IMR-90 (cell line): ENCODE data around the gene BSDC1. TPM values are rescaled to one million over a fixed set of nuclear protein-coding genes. Genes with fewer than 3 reads are reported as not detected.

Experiments
- ATAC-seq: fragments of 200-7000 bp; cut with Tn5 transposase; 2 replicates; pipeline ENCODE4 v1.9.1; 2020; ENCODE audit warnings: low read depth, mild to moderate bottlenecking, moderate library complexity
- BruUV-seq: library from RNA; stranded (reverse); fragments of 400-500 nt; replicated peaks from 2 replicates; lab custom pipeline; 2021; lab: Mats Ljungman, UMichigan
- CTCF ChIA-PET: fragments of 300-600 bp; formaldehyde crosslinking; extraction: SDS; loops from one replicate; lab custom pipeline; 2021; ENCODE audit warnings: antibody characterized with exemption; lab: Yijun Ruan, JAX
- POLR2A ChIA-PET: fragments of 300-600 bp; sonication (Branson Sonifier 250); formaldehyde crosslinking; loops from one replicate; lab custom pipeline; 2022; ENCODE audit warnings: antibody characterized with exemption; ENCODE audit not compliant: unreplicated experiment; lab: Charles Lee
- DNase-seq: peaks from one replicate; pipeline ENCODE4 v3.0.0; 2013
- H2AFZ ChIP-seq: replicated peaks from 2 replicates; pipeline ENCODE3; 2013; ENCODE audit warnings: low read length, mild to moderate bottlenecking; ENCODE audit not compliant: poor library complexity
- H2AK5ac ChIP-seq: 2 replicates; pipeline ENCODE4 v1.6.1; 2013; ENCODE audit warnings: low read depth, low read length, inconsistent platforms
- H2AK9ac ChIP-seq: replicated peaks from 2 replicates; pipeline ENCODE3; 2013; ENCODE audit warnings: mild to moderate bottlenecking, low read depth, low read length, moderate library complexity; ENCODE audit not compliant: poor library complexity
- H2BK120ac ChIP-seq: 2 replicates; pipeline ENCODE4 v1.6.1; 2013; ENCODE audit warnings: low read depth, low read length, inconsistent platforms
- H2BK15ac ChIP-seq: 3 replicates; pipeline ENCODE4 v1.6.1; 2013; ENCODE audit warnings: low read depth, low read length, inconsistent platforms
- H2BK20ac ChIP-seq: 2 replicates; pipeline ENCODE4 v1.6.1; 2013; ENCODE audit warnings: low read depth, mild to moderate bottlenecking, inconsistent platforms, low read length, moderate library complexity
- H2BK5ac ChIP-seq: 2 replicates; pipeline ENCODE4 v1.6.1; 2013; ENCODE audit warnings: mild to moderate bottlenecking, low read depth, low read length, inconsistent platforms; ENCODE audit not compliant: poor library complexity, severe bottlenecking
- H3K14ac ChIP-seq: replicated peaks from 2 replicates; pipeline ENCODE4 v1.6.1; 2013; ENCODE audit warnings: low read depth, low read length, inconsistent platforms
- H3K18ac ChIP-seq: 2 replicates; pipeline ENCODE4 v1.6.1; 2013; ENCODE audit warnings: low read depth, low read length, control low read depth
- H3K23ac ChIP-seq: 2 replicates; pipeline ENCODE4 v1.6.1; 2013; ENCODE audit warnings: low read depth, low read length, inconsistent platforms
- H3K27ac ChIP-seq: 2 replicates; pipeline ENCODE4 v1.5.1; 2013; ENCODE audit warnings: mild to moderate bottlenecking, control low read depth, low read length; ENCODE audit not compliant: insufficient read depth
- H3K27me3 ChIP-seq: 2 replicates; pipeline ENCODE4 v1.6.1; 2013; ENCODE audit warnings: low read length; ENCODE audit not compliant: control insufficient read depth, insufficient read depth
- H3K36me3 ChIP-seq: 2 replicates; pipeline ENCODE4 v1.6.1; 2013; ENCODE audit warnings: low read length, mixed read lengths; ENCODE audit not compliant: control insufficient read depth, insufficient read depth
- H3K4ac ChIP-seq: 2 replicates; pipeline ENCODE4 v1.6.1; 2013; ENCODE audit warnings: low read depth, low read length, inconsistent platforms
- H3K4me1 ChIP-seq: 2 replicates; pipeline ENCODE4 v1.6.1; 2013; ENCODE audit warnings: low read length, mixed read lengths; ENCODE audit not compliant: control insufficient read depth, insufficient read depth
- H3K4me2 ChIP-seq: 2 replicates; pipeline ENCODE4 v1.6.1; 2013; ENCODE audit warnings: low read depth, mild to moderate bottlenecking, control low read depth, low read length, moderate library complexity
- H3K4me3 ChIP-seq: 2 replicates; pipeline ENCODE4 v1.5.1; 2013; ENCODE audit warnings: low read depth, mild to moderate bottlenecking, control low read depth, low read length, moderate library complexity; ENCODE audit not compliant: insufficient read depth
- H3K56ac ChIP-seq: 2 replicates; pipeline ENCODE4 v1.6.1; 2013; ENCODE audit warnings: low read length, inconsistent platforms; ENCODE audit not compliant: insufficient read depth; ENCODE audit errors: extremely low read depth
- H3K79me1 ChIP-seq, 2 experiments: 2 replicates each; pipeline ENCODE4 v1.6.1; 2013; ENCODE audit warnings: low read length in 2 of 2, inconsistent platforms in 1 of 2, low read depth in 1 of 2
- H3K9ac ChIP-seq: 2 replicates; pipeline ENCODE4 v1.6.1; 2013; ENCODE audit warnings: low read depth, low read length, control low read depth
- H3K9me1 ChIP-seq: 2 replicates; pipeline ENCODE4 v1.6.1; 2013; ENCODE audit warnings: low read length, inconsistent platforms; ENCODE audit not compliant: insufficient read depth
- H3K9me3 ChIP-seq: 2 replicates; pipeline ENCODE4 v1.6.1; 2013; ENCODE audit warnings: low read length; ENCODE audit not compliant: control insufficient read depth, insufficient read depth
- H4K20me1 ChIP-seq: 2 replicates; pipeline ENCODE4 v1.6.1; 2013; ENCODE audit warnings: low read length, inconsistent platforms; ENCODE audit not compliant: insufficient read depth
- H4K5ac ChIP-seq: 2 replicates; pipeline ENCODE4 v1.6.1; 2013; ENCODE audit warnings: mild to moderate bottlenecking, low read depth, low read length, control low read depth
- H4K8ac ChIP-seq, 2 experiments: 2 replicates each; pipeline ENCODE4 v1.6.1; 2013; ENCODE audit warnings: low read depth in 2 of 2, low read length in 2 of 2, control low read depth in 1 of 2, inconsistent platforms in 1 of 2
- H4K91ac ChIP-seq: 2 replicates; pipeline ENCODE4 v1.6.1; 2013; ENCODE audit warnings: low read depth, low read length, inconsistent platforms; ENCODE audit not compliant: insufficient read depth
- BHLHE40 ChIP-seq: fragments of 150-350 bp; IDR thresholded peaks from 2 replicates; pipeline ENCODE4 v1.6.1; 2016; ENCODE audit warnings: mild to moderate bottlenecking, low read depth, low read length
- CHD1 ChIP-seq: IDR thresholded peaks from 2 replicates; pipeline ENCODE4 v1.6.1; 2012; ENCODE audit warnings: low read depth, low read length, improper control_type of control experiment
- MXI1 ChIP-seq: IDR thresholded peaks from 2 replicates; pipeline ENCODE4 v1.6.1; 2012; ENCODE audit warnings: low read depth, mild to moderate bottlenecking, low read length, moderate library complexity, borderline replicate concordance
- RAD21 ChIP-seq: IDR thresholded peaks from 2 replicates; pipeline ENCODE4 v1.6.1; 2012; ENCODE audit warnings: low read length, improper control_type of control experiment
- USF2 ChIP-seq: fragments of 150-350 bp; IDR thresholded peaks from 2 replicates; pipeline ENCODE4 v1.6.1; 2017; ENCODE audit warnings: mild to moderate bottlenecking, antibody characterized with exemption, low read length, low read depth
- WGBS, 2 experiments: methylation state at CpG; one replicate each; pipeline versions ENCODE4 v1.1.5 to v1.1.7; 2013; ENCODE audit warnings: missing lambda C conversion rate in 2 of 2; ENCODE audit not compliant: insufficient read length in 1 of 2; ENCODE audit errors: extremely low coverage in 2 of 2; 5-methylcytosine and 5-hydroxymethylcytosine counted together
- dilution Hi-C: fragments of 300-500 bp; cut with HindIII; formaldehyde crosslinking; loops from one replicate; pipeline ENCODE4 v1.14.3; 2018; ENCODE audit warnings: low sequenced_read_pairs; ENCODE audit not compliant: unreplicated experiment
- in situ Hi-C: fragments of 300-500 bp; cut with MboI; formaldehyde crosslinking; loops from 3 replicates; pipeline ENCODE4 v1.14.3; 2019; ENCODE audit warnings: low sequenced_read_pairs, inconsistent platforms, mixed read lengths
- intact Hi-C: fragments of 100-400 bp; cut with micrococcal nuclease; formaldehyde crosslinking; loops from 2 replicates; pipeline ENCODE4 v1.10.0; 2022
- polyA plus RNA-seq, 3 experiments: library from polyadenylated mRNA; depleted of rRNA; stranded (reverse); fragments of >200 nt; gene quantifications; 2 replicates each; pipeline ENCODE4 v1.2.3, GENCODE V29; 2012; ENCODE audit warnings: low replicate concordance in 1 of 3
- total RNA-seq: library from RNA; depleted of rRNA; stranded (reverse); fragments of >200 nt; gene quantifications from 2 replicates; pipeline ENCODE4 v1.2.3, GENCODE V29; 2012

The BSDC1 gene
- total and polyA plus RNA-seq, 2 of the 4 experiments (the other 2 are of a cell fraction) = 56.8 to 60.4 TPM

GRCh38 chr1:32365445-32365844 lies 28.8 kb downstream of the BSDC1 start:
- Histone ChIP-seq H4K20me1 (no peaks in the 10 kb centered on the region; the same call in 1 of the 2 replicates), H2AK5ac (no peak overlapping the region), H3K9me3 (no peaks in the 10 kb centered on the region), H2BK120ac (no peak overlapping the region), H3K79me1 (peaks cover 0 to 7% of the 10 kb centered on the region in 2 experiments; a peak in 2 of 4 replicates), H2AK9ac (no peak overlapping the region), H3K18ac (no peak overlapping the region), H3K4me1 (no peaks in the 10 kb centered on the region), H3K27ac (no peak overlapping the region), H3K4me3 (no peak overlapping the region), H2BK20ac (no peak overlapping the region), H3K14ac (no peak overlapping the region), H3K4me2 (no peak overlapping the region), H2AFZ (peak overlapping the region; percentile 27), H4K8ac (no peak overlapping the region), H3K9ac (no peak overlapping the region), H4K5ac (no peak overlapping the region), H2BK15ac (no peak overlapping the region), H3K23ac (no peak overlapping the region), H4K91ac (no peak overlapping the region), H3K56ac (no peak overlapping the region), H3K4ac (no peak overlapping the region), H3K27me3 (no peaks in the 10 kb centered on the region), H3K36me3 (peaks cover 47% of the 10 kb centered on the region), H2BK5ac (no peak overlapping the region), H3K9me1 (0 out of 2 replicates have a peak, but pooled peaks cover 4% of the 10 kb centered on the region)
- ChIA-PET CTCF (no interaction called here), POLR2A (no interaction called here)
- in situ Hi-C loops = no loop called here
- no CpG with 5 or more reads among the region's 6 CpGs for WGBS, 2 experiments
- BruUV-seq = no TSS peak
- intact Hi-C loops = no loop called here
- dilution Hi-C loops = no loop called here
- ATAC-seq (no peak), DNase-seq (no peak)
- TF ChIP-seq MXI1 (no peak), BHLHE40 (no peak), RAD21 (no peak), USF2 (no peak), CHD1 (no peak)
